HepG2 (cell line): Measurements from ENCODE around the gene NEURL1B. TPM values are rescaled to one million over a fixed set of nuclear protein-coding genes. Genes with fewer than 3 reads are reported as not detected.
A peak's percentile ranks its signal among the peaks of the same experiment; 100 is the strongest.

ENCODE experiments used
- AHR ChIP-seq: IDR thresholded peaks from 2 replicates; pipeline ENCODE4 v1.6.1; 2018; ENCODE audit warnings: missing genetic modification reagents, missing compliant biosample characterization
- ATF1 ChIP-seq: IDR thresholded peaks from 2 replicates; pipeline ENCODE4 v1.6.1; 2016; ENCODE audit warnings: mild to moderate bottlenecking, control low read depth
- FOXC1 ChIP-seq: sonication (generic); formaldehyde crosslinking; IDR thresholded peaks from 2 replicates; pipeline ENCODE4 v1.8.0; 2022; ENCODE audit warnings: mild to moderate bottlenecking, missing genetic modification reagents, borderline replicate concordance
- FOXP1 ChIP-seq, 2 experiments: fragments of 450-650 bp in 1 of 2; IDR thresholded peaks; 2 replicates each; pipeline ENCODE4 v1.6.1; 2017 to 2018; ENCODE audit warnings: antibody characterized with exemption in 1 of 2
- KMT2A ChIP-seq: sonication (generic); formaldehyde crosslinking; IDR thresholded peaks from 2 replicates; pipeline ENCODE4 v1.4.0; 2020; ENCODE audit warnings: missing genetic modification reagents
- MYC ChIP-seq: sonication (generic); formaldehyde crosslinking; IDR thresholded peaks from 2 replicates; pipeline ENCODE4 v1.9.0; 2021; ENCODE audit warnings: missing genetic modification reagents, borderline replicate concordance
- RFX1 ChIP-seq: fragments of 450-650 bp; IDR thresholded peaks from 2 replicates; pipeline ENCODE4 v1.6.1; 2017
- RXRA ChIP-seq: sonication (generic); formaldehyde crosslinking; IDR thresholded peaks from 2 replicates; pipeline ENCODE4 v1.5.1; 2020; ENCODE audit warnings: missing genetic modification reagents
- SKI ChIP-seq: fragments of 450-650 bp; IDR thresholded peaks from one replicate; pipeline ENCODE4 v1.6.1; 2018; ENCODE audit warnings: mild to moderate bottlenecking; ENCODE audit not compliant: partially characterized antibody
- SMC3 ChIP-seq: IDR thresholded peaks from 2 replicates; pipeline ENCODE4 v1.6.1; 2011; ENCODE audit warnings: low read length, improper control_type of control experiment
- SOX5 ChIP-seq: IDR thresholded peaks from 2 replicates; pipeline ENCODE4 v1.6.1; 2016; ENCODE audit warnings: borderline replicate concordance
- SP4 ChIP-seq: sonication (generic); formaldehyde crosslinking; IDR thresholded peaks from 2 replicates; pipeline ENCODE4 v1.8.1; 2023; ENCODE audit warnings: mild to moderate bottlenecking, missing genetic modification reagents
- TEAD3 ChIP-seq: optimal IDR thresholded peaks from 2 replicates; pipeline ENCODE3; 2016; ENCODE audit warnings: borderline replicate concordance
- ZBTB38 ChIP-seq: sonication (generic); formaldehyde crosslinking; IDR thresholded peaks from 2 replicates; pipeline ENCODE4 v1.5.1; 2020; ENCODE audit warnings: mild to moderate bottlenecking, missing genetic modification reagents
- ZNF264 ChIP-seq: sonication (generic); formaldehyde crosslinking; IDR thresholded peaks from 2 replicates; pipeline ENCODE4 v1.4.0; 2020; ENCODE audit warnings: missing genetic modification reagents
- ZNF441 ChIP-seq: sonication (generic); formaldehyde crosslinking; IDR thresholded peaks from 2 replicates; pipeline ENCODE4 v1.7.0; 2021; ENCODE audit warnings: missing genetic modification reagents, borderline replicate concordance
- ZNF607 ChIP-seq: sonication (generic); formaldehyde crosslinking; IDR thresholded peaks from 2 replicates; pipeline ENCODE4 v1.5.1; 2020; ENCODE audit warnings: missing genetic modification reagents, mild to moderate bottlenecking, borderline replicate concordance
- ZNF747 ChIP-seq: sonication (generic); formaldehyde crosslinking; IDR thresholded peaks from 2 replicates; pipeline ENCODE4 v1.8.1; 2023; ENCODE audit warnings: missing genetic modification reagents, mild to moderate bottlenecking, borderline replicate concordance
- polyA plus RNA-seq, 8 experiments: library from polyadenylated mRNA; depleted of rRNA in 3 of 8; stranded (reverse) in 7 of 8; unstranded in 1 of 8; fragments of >200 nt; fragmentation: Illumina TruSeq in 4 of 8; extraction: Trizol in 4 of 8; gene quantifications; 2 replicates each; pipeline versions ENCODE4 v1.2.1 to v1.2.3, GENCODE V29; 2011 to 2016; ENCODE audit warnings: low read depth in 4 of 8, missing spikeins in 1 of 8, mixed read lengths in 1 of 8; ENCODE audit not compliant: insufficient read depth in 1 of 8
- total RNA-seq, 5 experiments: library from RNA; depleted of rRNA; stranded (reverse); fragments of >200 nt; fragmentation: Illumina TruSeq; extraction: Trizol; gene quantifications; 2 replicates each; pipeline ENCODE4 v1.2.3, GENCODE V29; 2016; ENCODE audit warnings: low read depth in 1 of 5
- TF ChIP-seq, protein P1 (sequence below): IDR thresholded peaks from 2 replicates; pipeline ENCODE4 v1.6.1; 2016
- TF ChIP-seq, protein P2 (sequence below): sonication (generic); formaldehyde crosslinking; IDR thresholded peaks from 2 replicates; pipeline ENCODE4 v1.4.0; 2020; ENCODE audit warnings: missing genetic modification reagents, mild to moderate bottlenecking, borderline replicate concordance
- TF ChIP-seq, protein P3 (sequence below): sonication (generic); formaldehyde crosslinking; IDR thresholded peaks from 2 replicates; pipeline ENCODE4 v1.4.0; 2020; ENCODE audit warnings: missing genetic modification reagents
- TF ChIP-seq, protein P4 (sequence below): sonication (generic); formaldehyde crosslinking; IDR thresholded peaks from 2 replicates; pipeline ENCODE4 v1.8.0; 2022; ENCODE audit warnings: missing genetic modification reagents, mild to moderate bottlenecking, moderate library complexity, borderline replicate concordance

NEURL1B gene
- total and polyA plus RNA-seq, 2 of the 13 experiments (the other 11 are each of a cell fraction or from before 2014, with no cell fraction given), result 0.09 to 0.13 TPM

DNA sequence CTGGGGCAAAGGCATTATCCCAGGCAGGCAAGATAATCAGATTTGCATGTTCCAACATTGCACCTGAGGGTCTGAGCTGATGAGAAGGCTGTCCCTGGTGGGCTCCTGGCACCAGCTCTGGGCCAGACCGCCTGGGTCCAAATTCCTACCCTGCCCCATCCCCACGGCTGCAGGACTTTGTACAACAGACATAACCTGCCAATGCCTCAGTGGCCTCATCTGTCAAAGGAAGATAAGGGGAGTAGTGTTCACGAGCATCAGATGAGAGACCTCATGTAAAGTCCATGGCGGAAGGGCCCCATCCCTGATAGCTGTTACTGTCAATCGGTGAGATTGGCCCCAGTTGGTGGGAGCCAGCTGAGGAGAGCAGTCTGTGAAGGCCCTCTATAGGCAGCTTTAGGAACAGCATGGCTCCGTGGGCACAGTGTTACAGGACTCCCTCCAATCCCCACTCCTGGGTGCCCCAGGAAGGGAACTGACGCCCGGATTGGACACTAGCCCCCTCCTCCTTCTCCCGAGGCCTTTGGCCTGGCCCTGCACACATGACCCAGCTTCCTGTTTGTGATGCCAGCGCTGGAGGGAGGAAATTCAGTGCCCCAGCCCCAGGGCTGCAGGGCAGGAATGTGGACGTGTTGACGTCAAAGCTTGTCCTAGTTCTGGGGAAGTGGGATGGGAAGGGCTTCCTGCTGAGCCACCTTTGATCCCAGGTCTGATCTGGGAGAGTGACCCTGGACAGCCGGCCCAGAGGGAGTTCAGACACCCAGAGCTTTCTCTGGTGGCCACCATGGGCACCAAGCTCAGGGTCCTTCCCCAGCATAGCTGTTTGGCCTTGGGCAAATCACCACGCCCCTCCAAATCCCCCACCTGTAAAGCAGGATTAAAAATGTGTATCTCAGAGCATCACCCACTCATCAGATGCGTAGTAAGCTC, 73.7 kb downstream of the NEURL1B start (continued):
- TF ChIP-seq, protein P1, sequence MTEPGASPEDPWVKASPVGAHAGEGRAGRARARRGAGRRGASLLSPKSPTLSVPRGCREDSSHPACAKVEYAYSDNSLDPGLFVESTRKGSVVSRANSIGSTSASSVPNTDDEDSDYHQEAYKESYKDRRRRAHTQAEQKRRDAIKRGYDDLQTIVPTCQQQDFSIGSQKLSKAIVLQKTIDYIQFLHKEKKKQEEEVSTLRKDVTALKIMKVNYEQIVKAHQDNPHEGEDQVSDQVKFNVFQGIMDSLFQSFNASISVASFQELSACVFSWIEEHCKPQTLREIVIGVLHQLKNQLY (CRISPR knock-in tag), result peak; percentile 69; the same call in 1 of the 2 replicates
- peak; percentile 78 for TF ChIP-seq ZBTB38 (CRISPR knock-in tag)
- TF ChIP-seq, protein P2, sequence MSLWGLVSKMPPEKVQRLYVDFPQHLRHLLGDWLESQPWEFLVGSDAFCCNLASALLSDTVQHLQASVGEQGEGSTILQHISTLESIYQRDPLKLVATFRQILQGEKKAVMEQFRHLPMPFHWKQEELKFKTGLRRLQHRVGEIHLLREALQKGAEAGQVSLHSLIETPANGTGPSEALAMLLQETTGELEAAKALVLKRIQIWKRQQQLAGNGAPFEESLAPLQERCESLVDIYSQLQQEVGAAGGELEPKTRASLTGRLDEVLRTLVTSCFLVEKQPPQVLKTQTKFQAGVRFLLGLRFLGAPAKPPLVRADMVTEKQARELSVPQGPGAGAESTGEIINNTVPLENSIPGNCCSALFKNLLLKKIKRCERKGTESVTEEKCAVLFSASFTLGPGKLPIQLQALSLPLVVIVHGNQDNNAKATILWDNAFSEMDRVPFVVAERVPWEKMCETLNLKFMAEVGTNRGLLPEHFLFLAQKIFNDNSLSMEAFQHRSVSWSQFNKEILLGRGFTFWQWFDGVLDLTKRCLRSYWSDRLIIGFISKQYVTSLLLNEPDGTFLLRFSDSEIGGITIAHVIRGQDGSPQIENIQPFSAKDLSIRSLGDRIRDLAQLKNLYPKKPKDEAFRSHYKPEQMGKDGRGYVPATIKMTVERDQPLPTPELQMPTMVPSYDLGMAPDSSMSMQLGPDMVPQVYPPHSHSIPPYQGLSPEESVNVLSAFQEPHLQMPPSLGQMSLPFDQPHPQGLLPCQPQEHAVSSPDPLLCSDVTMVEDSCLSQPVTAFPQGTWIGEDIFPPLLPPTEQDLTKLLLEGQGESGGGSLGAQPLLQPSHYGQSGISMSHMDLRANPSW (CRISPR knock-in tag), result peak; percentile 80; the same call in 1 of the 2 replicates
- no peak for TF ChIP-seq AHR (CRISPR knock-in tag)
- TF ChIP-seq FOXP1 (IDR thresholded peaks at IDR 0.05), result no peak
- TF ChIP-seq FOXP1 (CRISPR knock-in tag; IDR thresholded peaks at IDR 0.05), result peak; percentile 43; the same call in 1 of the 2 replicates
- peak; percentile 73 for TF ChIP-seq SMC3
- 0 out of 2 replicates have a peak, but pooled peaks have one; percentile 48 for TF ChIP-seq MYC (CRISPR knock-in tag)
- TF ChIP-seq ZNF441, result no peak
- no peak for TF ChIP-seq RFX1
- TF ChIP-seq, protein P3, sequence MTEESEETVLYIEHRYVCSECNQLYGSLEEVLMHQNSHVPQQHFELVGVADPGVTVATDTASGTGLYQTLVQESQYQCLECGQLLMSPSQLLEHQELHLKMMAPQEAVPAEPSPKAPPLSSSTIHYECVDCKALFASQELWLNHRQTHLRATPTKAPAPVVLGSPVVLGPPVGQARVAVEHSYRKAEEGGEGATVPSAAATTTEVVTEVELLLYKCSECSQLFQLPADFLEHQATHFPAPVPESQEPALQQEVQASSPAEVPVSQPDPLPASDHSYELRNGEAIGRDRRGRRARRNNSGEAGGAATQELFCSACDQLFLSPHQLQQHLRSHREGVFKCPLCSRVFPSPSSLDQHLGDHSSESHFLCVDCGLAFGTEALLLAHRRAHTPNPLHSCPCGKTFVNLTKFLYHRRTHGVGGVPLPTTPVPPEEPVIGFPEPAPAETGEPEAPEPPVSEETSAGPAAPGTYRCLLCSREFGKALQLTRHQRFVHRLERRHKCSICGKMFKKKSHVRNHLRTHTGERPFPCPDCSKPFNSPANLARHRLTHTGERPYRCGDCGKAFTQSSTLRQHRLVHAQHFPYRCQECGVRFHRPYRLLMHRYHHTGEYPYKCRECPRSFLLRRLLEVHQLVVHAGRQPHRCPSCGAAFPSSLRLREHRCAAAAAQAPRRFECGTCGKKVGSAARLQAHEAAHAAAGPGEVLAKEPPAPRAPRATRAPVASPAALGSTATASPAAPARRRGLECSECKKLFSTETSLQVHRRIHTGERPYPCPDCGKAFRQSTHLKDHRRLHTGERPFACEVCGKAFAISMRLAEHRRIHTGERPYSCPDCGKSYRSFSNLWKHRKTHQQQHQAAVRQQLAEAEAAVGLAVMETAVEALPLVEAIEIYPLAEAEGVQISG, result peak; percentile 42; the same call in 1 of the 2 replicates
- TF ChIP-seq KMT2A (CRISPR knock-in tag), result no peak
- TF ChIP-seq FOXC1 (CRISPR knock-in tag), result peak; percentile 61; the same call in 1 of the 2 replicates
- TF ChIP-seq SKI, result peak; percentile 78
- peak; percentile 54; the same call in 1 of the 2 replicates for TF ChIP-seq SP4
- TF ChIP-seq ZNF747 (CRISPR knock-in tag), result 0 out of 2 replicates have a peak, but pooled peaks have one; percentile 62
- TF ChIP-seq ATF1, result peak; percentile 81
- peak; percentile 56; the same call in 1 of the 2 replicates for TF ChIP-seq ZNF264
- peak; percentile 43 for TF ChIP-seq RXRA (CRISPR knock-in tag)
- TF ChIP-seq TEAD3 (CRISPR knock-in tag), result peak; percentile 98
- TF ChIP-seq, protein P4, sequence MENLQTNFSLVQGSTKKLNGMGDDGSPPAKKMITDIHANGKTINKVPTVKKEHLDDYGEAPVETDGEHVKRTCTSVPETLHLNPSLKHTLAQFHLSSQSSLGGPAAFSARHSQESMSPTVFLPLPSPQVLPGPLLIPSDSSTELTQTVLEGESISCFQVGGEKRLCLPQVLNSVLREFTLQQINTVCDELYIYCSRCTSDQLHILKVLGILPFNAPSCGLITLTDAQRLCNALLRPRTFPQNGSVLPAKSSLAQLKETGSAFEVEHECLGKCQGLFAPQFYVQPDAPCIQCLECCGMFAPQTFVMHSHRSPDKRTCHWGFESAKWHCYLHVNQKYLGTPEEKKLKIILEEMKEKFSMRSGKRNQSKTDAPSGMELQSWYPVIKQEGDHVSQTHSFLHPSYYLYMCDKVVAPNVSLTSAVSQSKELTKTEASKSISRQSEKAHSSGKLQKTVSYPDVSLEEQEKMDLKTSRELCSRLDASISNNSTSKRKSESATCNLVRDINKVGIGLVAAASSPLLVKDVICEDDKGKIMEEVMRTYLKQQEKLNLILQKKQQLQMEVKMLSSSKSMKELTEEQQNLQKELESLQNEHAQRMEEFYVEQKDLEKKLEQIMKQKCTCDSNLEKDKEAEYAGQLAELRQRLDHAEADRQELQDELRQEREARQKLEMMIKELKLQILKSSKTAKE, result 0 out of 2 replicates have a peak, but pooled peaks have one; percentile 41
- TF ChIP-seq SOX5 (CRISPR knock-in tag), result peak; percentile 74; the same call in 1 of the 2 replicates
- TF ChIP-seq ZNF607 (CRISPR knock-in tag), result peak; percentile 72
